Motor neuron (in vitro differentiated cells): ENCODE results near the gene CLEC16A. TPM values are rescaled to one million over a fixed set of nuclear protein-coding genes. Genes with fewer than 3 reads are reported as not detected.

Source experiments
- ATAC-seq, 8 experiments: fragments of 200-7000 bp; cut with Tn5 transposase; replicated peaks in 6 of 8; 2 replicates each; pipeline ENCODE4 v1.8.0; 2021; ENCODE audit warnings: mild to moderate bottlenecking in 8 of 8, moderate library complexity in 8 of 8
- H3K27ac ChIP-seq, 2 donors: fragments of 250-450 bp; sonication (Bioruptor Pico); 2 replicates each; pipeline ENCODE4 v1.9.0; 2021; ENCODE audit warnings: antibody characterized with exemption in 2 of 2, mild to moderate bottlenecking in 2 of 2, moderate library complexity in 1 of 2
- H3K4me1 ChIP-seq, 2 donors: fragments of 250-450 bp; sonication (Bioruptor Pico); replicated peaks in 1 of 2; 2 replicates each; pipeline ENCODE4 v1.6.1; 2021; ENCODE audit warnings: antibody characterized with exemption in 2 of 2, mild to moderate bottlenecking in 2 of 2, moderate library complexity in 1 of 2
- H3K4me3 ChIP-seq, 5 donors: fragments of 250-450 bp; sonication (Bioruptor Pico); 2 replicates each; pipeline ENCODE4 v1.9.0; 2021; ENCODE audit warnings: antibody characterized with exemption in 5 of 5, mild to moderate bottlenecking in 5 of 5, moderate library complexity in 4 of 5
- WGBS, 10 experiments: fragments of 450-650 bp; shearing (Covaris generic); methylation state at CpG; one replicate each; pipeline ENCODE4 v1.0.0; 2022; 5-methylcytosine and 5-hydroxymethylcytosine counted together
- in situ Hi-C, 9 experiments: fragments of 400-800 bp; cut with MboI; loops; one replicate each; pipeline ENCODE4 v1.15.0; 2021; ENCODE audit warnings: low sequenced_read_pairs in 9 of 9, low pct_unique_long_range_greater_than_20kb in 2 of 9; ENCODE audit not compliant: unreplicated experiment in 9 of 9
- total RNA-seq, 8 experiments: library from RNA; unstranded; fragments of 300-600 nt; gene quantifications; 2 replicates each; pipeline versions ENCODE4 v1.2.3 to v1.2.4, GENCODE V29; 2022

CLEC16A gene
- total RNA-seq, 8 experiments from 2014 or later, result 13.4 to 75.0 (median 17.2) TPM

DNA sequence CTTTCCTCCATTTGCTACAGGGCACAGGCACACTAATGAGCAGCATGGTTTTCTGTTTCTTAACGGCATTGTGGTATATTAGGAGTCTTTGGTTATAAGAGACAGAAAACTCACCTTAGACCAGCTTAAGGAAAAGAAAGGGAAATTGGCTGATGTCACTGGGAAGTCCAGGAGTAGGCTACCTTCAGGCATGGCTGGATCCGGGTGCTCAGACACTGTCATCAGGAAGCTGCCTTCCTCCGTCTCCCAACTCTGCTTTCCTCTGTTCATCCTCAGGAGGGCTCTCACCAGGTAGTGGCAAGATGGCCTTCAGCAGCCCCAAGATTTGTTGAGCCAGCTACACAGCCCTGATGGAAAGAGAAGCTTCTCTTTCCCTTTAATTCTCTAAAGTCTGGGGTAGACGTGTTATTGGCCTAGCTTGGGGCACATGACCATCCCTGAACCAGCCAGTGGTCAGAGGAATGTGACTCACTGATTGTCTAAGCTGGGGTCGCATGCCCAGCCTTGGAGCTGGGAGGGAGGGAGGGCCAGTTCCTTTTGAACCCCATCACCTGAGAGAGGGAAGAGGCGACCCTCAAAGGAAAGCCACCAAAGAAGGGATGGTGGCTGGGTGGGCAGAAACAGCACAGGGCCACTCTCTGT, 117.4 kb downstream of the CLEC16A start:
- Histone ChIP-seq H3K4me1 (peaks cover 13 to 27% of the 10 kb centered on the region in 2 donors), H3K4me3 (no peak overlapping the region), H3K27ac (no peak overlapping the region)
- WGBS, 10 experiments, result 83 to 100% (median 97%) methylated on average over 1 to 3 of the region's 6 CpGs; no CpG with 5 or more reads in 5 of the 10 experiments
- in situ Hi-C loops, result no loop called here
- ATAC-seq, result no peak

DNA sequence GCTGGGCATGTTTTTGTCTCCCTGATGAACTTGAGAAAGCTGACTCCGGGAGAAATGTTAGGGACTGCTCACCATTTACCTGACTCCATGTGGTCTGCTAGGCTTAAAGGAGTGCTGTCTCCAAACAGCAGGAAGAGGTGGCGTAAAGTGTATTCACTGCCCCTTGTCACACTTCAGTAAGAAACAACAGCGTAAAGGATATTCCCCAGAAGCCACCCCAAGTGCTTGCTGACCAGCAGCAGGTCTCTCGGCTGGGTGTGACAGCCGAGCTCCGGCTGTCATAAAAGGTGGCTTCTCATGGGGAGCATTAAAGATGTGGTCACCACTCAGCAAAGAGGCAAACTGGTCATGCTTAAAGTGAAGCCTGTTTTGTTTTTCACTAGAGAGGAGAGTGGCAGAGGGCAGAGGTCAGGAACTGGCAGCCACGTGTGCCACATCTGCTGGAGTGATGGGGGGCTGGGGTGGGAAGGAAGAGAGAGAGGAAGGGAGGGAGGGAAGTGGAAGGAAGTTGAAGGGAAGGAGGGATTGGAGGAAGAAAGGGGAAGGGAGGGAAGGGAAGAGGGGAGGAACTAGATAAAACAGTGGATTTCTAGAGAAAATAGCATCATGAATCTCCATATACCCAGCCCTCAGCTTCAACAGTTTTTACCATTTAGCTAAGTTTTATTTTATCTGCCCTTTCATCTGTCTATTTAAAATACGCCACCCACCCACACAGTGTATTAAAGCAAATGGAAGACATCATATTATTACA, 119.3 kb downstream of the CLEC16A start:
- H3K4me1 ChIP-seq, result peaks cover 7 to 18% of the 10 kb centered on the region in 2 donors
- H3K4me3 ChIP-seq, result no peak overlapping the region
- peak overlapping the region in 1 of 2 donors; percentile 19 for H3K27ac ChIP-seq
- 51 to 100% (median 77%) methylated on average over 1 to 4 of the region's 8 CpGs; no CpG with 5 or more reads in 4 of the 10 experiments for WGBS, 10 experiments
- ATAC-seq, result peak in 4 of 8 experiments; percentile 41 to 50 (median 46)
- in situ Hi-C loops, result no loop called here

DNA sequence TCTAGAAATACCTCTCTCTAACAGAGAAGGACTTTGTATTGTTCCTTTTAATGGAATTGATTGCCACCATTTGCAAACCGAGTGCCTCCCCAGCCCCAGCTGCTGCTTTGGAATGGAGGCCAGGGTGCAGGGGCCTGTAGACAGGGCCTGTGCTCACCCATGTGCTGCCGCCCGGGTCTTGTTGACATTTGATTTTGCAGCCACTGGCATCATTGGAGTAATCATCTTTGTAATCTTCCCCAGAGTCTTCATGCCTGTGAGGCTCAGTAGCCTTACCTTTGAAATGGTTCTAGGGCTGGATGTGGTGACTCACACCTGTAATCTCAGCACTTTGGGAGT, 119.8 kb downstream of the CLEC16A start:
- Histone ChIP-seq H3K4me1 (peaks cover 7 to 18% of the 10 kb centered on the region in 2 donors), H3K27ac (no peak overlapping the region), H3K4me3 (no peak overlapping the region)
- in situ Hi-C loops, result no loop called here
- 66 to 100% (median 80%) methylated on average over 1 to 3 of the region's 3 CpGs; no CpG with 5 or more reads in 6 of the 10 experiments for WGBS, 10 experiments
- ATAC-seq, result no peak

DNA sequence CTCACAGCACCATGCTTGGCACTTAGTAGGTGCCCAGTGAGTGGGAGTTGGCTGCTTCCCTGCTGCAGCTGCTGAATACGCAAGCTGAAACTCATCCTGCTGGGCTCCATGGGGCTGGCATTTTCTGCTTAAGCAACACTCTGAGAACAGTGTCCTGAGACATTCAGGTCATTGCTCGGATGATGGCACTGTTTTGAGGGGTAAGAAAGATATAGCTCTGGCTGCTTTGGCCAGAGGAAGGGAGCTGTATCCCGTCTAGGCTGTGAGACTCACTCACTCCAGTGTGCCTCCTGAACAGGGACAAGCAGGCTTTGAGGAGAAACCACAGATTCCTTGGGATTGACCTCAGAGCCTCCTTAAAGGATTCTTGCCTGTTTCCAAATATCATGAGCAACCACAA, 120.5 kb downstream of the CLEC16A start:
- no peak overlapping the region for H3K27ac ChIP-seq
- ATAC-seq, result no peak
- in situ Hi-C loops, result no loop called here
- WGBS, 10 experiments, result 40 to 100% (median 76%) methylated on average over 1 to 2 of the region's 3 CpGs; no CpG with 5 or more reads in 4 of the 10 experiments
- H3K4me3 ChIP-seq, result no peak overlapping the region
- peaks cover 7 to 18% of the 10 kb centered on the region in 2 donors for H3K4me1 ChIP-seq

DNA sequence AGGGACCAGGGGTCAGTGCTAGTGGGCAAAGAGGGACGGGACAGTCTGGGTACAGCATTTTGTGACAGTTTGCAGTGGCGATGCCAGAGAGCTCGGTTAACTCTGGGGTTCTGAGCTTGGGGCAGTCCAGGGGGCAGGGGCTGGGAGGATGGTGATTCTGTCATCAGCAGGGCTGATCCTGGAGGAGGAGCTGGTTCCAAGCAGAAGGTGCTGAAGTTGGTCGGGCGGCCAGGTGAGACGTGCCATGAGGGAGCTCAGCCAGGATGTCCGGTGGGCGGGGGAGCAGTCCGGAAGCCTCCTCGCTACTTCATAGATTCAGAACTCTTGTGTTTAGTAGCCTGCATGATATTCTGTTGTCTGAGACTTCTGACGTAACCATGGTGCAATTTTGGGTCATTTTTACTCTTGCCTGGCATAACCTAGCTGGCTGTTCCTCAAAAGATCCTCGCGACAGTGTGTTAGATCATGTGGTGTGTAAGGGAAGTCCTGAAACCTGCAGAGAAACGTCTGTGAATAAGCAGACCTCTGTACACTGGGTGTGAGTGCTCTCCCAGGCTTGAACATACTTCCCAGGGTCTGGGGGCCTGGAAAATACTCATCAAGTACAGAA, 122.0 kb downstream of the CLEC16A start:
- Histone ChIP-seq H3K4me1 (peaks cover 7 to 18% of the 10 kb centered on the region in 2 donors), H3K4me3 (no peak overlapping the region), H3K27ac (no peak overlapping the region)
- peak in 3 of 8 experiments; percentile 32 to 54 (median 36) for ATAC-seq
- in situ Hi-C loops, result no loop called here
- 33 to 100% (median 69%) methylated on average over 1 to 8 of the region's 14 CpGs; no CpG with 5 or more reads in 4 of the 10 experiments for WGBS, 10 experiments

DNA sequence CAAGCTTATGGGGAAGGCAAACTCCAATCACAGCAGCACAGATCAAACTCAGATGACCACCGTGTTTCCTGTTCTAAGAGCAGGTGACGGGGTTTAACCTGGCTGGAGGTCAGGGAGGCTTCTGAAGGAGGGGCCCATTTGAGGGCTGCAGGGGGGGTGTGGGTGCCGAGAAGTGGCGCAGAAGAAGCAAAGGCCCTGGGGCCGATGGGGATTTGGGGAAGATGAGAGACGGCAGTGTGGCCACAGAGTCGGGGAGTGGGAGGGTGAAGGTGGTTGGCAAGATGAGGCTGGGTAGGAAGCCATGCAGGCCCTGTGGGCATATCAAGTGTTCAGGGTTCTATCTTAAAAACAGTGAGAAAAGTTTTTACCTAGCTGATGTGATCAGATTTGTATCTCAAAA, 122.9 kb downstream of the CLEC16A start:
- 80 to 95% (median 84%) methylated on average over 1 to 5 of the region's 7 CpGs; no CpG with 5 or more reads in 6 of the 10 experiments for WGBS, 10 experiments
- in situ Hi-C loops, result no loop called here
- ATAC-seq, result no peak

DNA sequence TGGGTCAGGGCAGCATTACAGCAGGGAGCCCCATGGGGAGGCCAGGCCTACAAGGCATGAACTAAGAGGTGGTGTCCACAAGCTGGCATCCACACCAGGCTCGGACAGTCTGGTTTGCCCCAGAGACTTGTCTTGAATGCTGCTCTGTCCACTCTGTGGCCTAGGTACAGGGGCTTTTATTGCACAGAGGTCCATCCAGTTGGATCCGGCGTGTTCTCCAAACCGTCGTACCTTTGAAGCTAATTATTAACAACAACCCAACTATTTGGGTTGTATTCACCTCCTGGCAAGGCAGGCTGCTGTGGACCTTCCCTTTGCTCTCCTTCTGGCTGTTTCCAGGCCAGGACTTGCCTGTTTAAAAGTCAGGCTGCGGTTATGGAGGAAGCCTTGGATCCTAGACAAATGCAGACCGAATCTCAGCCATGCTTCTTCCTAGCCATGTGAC, 123.4 kb downstream of the CLEC16A start:
- ATAC-seq, result no peak
- H3K4me3 ChIP-seq, result no peak overlapping the region
- peaks cover 7 to 9% of the 10 kb centered on the region in 2 donors for H3K4me1 ChIP-seq
- WGBS, 10 experiments, result 44 to 100% (median 72%) methylated on average over 1 to 6 of the region's 7 CpGs; no CpG with 5 or more reads in 2 of the 10 experiments
- in situ Hi-C loops, result no loop called here
- H3K27ac ChIP-seq, result no peak overlapping the region

More for the DNA sequence above, 122.9 kb downstream of the CLEC16A start:
- Histone ChIP-seq H3K4me3 (no peak overlapping the region), H3K4me1 (peaks cover 7 to 14% of the 10 kb centered on the region in 2 donors), H3K27ac (no peak overlapping the region)

DNA sequence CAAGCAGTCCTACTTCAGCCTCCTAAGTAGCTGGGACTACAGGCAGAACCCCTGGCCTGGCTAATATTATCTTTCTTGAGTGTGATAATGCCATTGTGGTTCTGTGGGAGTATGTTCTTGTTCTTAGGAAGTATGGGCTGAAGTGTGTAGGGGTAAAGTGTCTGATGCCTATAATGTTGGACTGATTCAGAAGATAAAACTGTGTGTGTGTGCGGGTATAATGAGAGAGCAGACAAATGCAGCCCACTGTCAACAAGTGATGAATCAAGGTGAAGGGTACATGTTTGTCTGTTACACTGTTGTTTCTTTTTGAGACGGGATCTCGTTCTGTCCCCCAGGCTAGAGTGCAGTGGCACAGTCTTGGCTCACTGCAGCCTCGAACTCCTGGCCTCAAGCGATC, 127.5 kb downstream of the CLEC16A start:
- no peak for ATAC-seq
- H3K27ac ChIP-seq, result no peak overlapping the region
- no peak overlapping the region for H3K4me3 ChIP-seq
- in situ Hi-C loops, result no loop called here
- 80 to 100% (median 91%) methylated on average over 1 to 5 of the region's 5 CpGs; no CpG with 5 or more reads in 2 of the 10 experiments for WGBS, 10 experiments
- H3K4me1 ChIP-seq, result peaks cover 6 to 10% of the 10 kb centered on the region in 2 donors

DNA sequence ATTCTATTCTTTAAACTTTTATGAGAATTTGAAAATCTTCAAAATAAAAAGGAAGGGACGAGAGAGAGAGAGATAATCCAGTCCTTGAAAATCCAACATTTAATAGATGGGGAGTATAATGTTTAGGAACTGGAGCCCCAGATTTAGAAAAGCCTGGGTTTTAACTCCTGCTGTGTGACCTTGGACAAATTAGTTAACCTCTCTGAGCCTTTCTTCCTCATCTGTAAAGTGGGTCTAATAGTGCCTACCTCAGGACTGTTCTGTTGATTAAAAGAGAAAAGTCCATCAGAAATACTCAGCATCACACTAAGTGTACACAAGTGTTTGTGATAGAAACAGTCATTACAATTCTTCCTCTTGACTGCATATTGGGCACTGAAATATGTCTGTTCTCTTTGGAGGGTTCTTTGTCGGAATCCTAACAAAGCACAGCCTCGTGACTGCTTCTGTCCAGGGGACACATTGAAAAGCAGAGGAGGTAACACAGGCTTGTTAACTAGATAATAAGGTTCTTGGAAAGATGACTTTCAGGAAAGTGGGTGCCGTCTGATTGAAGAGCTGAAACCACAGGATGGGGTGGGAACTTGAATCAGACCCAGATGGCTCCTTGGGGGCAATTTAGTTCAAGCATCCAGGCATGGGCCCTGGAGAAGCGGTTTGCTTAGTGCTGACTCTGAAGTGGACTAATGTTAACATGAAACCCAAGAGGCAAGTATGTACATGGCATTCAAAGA, 128.2 kb downstream of the CLEC16A start:
- WGBS, 10 experiments, result 14 to 86% (median 61%) methylated on average over 1 to 5 of the region's 5 CpGs
- peak in 1 of 8 experiments; percentile 1 for ATAC-seq
- peaks cover 6 to 10% of the 10 kb centered on the region in 2 donors for H3K4me1 ChIP-seq
- H3K4me3 ChIP-seq, result no peak overlapping the region
- in situ Hi-C loops, result no loop called here
- H3K27ac ChIP-seq, result no peak overlapping the region

DNA sequence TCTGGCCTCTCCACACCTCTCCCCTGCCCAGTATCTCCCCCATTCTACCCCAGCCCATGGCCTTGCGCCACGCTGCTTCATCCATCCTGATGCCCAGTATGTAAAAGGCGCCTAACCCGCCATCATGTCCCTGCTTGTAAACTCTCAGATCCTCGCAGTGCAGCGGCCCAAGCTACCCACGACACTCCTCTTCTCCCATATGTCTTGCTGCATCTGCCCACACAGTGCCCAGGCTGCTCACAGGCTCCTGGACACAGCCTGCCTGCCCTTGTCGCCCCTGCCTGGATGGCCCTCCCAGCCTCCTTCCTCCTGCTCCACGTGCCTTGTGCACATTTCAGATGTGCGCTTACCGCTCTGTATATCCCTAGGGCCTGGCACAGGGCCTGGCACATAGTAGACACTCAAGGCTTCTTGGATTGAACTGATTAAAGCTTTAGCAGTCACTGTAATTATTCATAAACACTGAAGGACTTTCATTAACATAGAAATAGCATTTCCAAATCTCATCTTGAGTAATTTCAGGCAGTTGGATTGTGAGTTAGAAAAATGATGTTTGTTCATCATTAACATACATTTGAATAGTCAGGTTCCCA, 129.1 kb downstream of the CLEC16A start:
- no peak overlapping the region for H3K27ac ChIP-seq
- H3K4me3 ChIP-seq, result no peak overlapping the region
- ATAC-seq, result peak in 5 of 8 experiments; percentile 31 to 93 (median 69)
- WGBS, 10 experiments, result 0 to 100% (median 84%) methylated on average over 1 to 9 of the region's 11 CpGs; no CpG with 5 or more reads in 4 of the 10 experiments
- H3K4me1 ChIP-seq, result peaks cover 6 to 10% of the 10 kb centered on the region in 2 donors
- in situ Hi-C loops, result no loop called here

DNA sequence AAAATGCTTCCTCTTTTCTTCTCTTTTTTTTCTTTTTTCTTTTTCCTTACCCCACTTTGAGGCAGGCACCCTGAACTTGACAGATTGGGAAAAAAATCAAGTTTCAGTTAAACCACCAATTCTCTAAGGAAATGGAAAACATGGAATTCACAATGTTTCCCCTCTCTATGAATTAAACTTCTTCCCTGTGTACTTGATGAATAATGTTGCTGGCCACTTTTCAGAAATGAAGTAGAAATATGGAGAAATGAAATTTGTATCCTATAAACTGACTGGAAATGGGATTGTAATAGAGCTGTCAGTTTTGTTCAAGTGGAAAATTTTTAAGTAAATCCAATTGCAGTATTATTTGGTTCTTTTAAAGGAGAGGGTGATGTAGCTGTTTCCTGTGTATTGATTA, 129.8 kb downstream of the CLEC16A start:
- in situ Hi-C loops, result no loop called here
- no peak overlapping the region for H3K4me3 ChIP-seq
- no peak overlapping the region for H3K27ac ChIP-seq
- ATAC-seq, result peak in 1 of 8 experiments; percentile 1
- H3K4me1 ChIP-seq, result peaks cover 6 to 12% of the 10 kb centered on the region in 2 donors

DNA sequence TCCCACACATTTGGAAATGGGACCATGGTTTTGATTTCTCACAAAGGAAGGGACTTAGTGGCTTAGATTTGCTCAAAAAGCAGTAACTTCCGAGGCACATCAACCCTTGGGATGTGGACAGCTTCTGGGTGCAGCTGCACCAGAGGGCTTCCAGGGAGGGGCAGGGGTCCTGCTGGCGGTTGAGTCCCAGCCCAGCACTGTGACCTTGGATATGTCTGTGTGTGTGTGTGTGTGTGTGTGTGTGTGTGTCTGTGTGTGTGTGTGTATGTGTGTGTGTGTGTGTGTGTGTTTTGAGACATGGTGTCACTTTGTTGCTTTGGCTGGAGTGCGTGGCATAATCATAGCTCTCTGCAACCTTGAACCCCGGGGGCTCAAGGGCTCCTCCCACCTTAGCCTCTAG, 130.8 kb downstream of the CLEC16A start:
- Histone ChIP-seq H3K27ac (no peak overlapping the region), H3K4me1 (peaks cover 16 to 23% of the 10 kb centered on the region in 2 donors), H3K4me3 (no peak overlapping the region)
- WGBS, 10 experiments, result 40 to 89% (median 67%) methylated on average over 1 to 3 of the region's 4 CpGs; no CpG with 5 or more reads in 6 of the 10 experiments
- in situ Hi-C loops, result no loop called here
- ATAC-seq, result no peak
